HEK293T (cell line): Measurements from ENCODE around the gene PKD1L1.

ENCODE experiments used
- ARNT ChIP-seq: fragments of 450-650 bp; IDR thresholded peaks from 2 replicates; pipeline ENCODE4 v1.6.1; 2017; ENCODE audit warnings: mild to moderate bottlenecking
- BHLHE40 ChIP-seq: fragments of 450-650 bp; IDR thresholded peaks from 2 replicates; pipeline ENCODE4 v1.6.1; 2016; ENCODE audit warnings: mild to moderate bottlenecking, moderate library complexity, borderline replicate concordance
- CTBP1 ChIP-seq: fragments of 450-650 bp; IDR thresholded peaks from 2 replicates; pipeline ENCODE4 v1.6.1; 2016; ENCODE audit warnings: borderline replicate concordance
- FOXA1 ChIP-seq: fragments of 450-650 bp; IDR thresholded peaks from 2 replicates; pipeline ENCODE4 v1.6.1; 2016; ENCODE audit warnings: mild to moderate bottlenecking
- FOXK2 ChIP-seq: fragments of 450-650 bp; IDR thresholded peaks from 2 replicates; pipeline ENCODE4 v1.6.1; 2016; ENCODE audit warnings: mild to moderate bottlenecking
- FOXM1 ChIP-seq: fragments of 450-650 bp; IDR thresholded peaks from 2 replicates; pipeline ENCODE4 v1.6.1; 2017; ENCODE audit warnings: mild to moderate bottlenecking, borderline replicate concordance
- HDGF ChIP-seq: fragments of 450-650 bp; IDR thresholded peaks from 2 replicates; pipeline ENCODE4 v1.6.1; 2017; ENCODE audit warnings: antibody characterized with exemption, borderline replicate concordance
- L3MBTL2 ChIP-seq: fragments of 450-650 bp; conservative IDR thresholded peaks from 2 replicates; pipeline ENCODE4 v1.6.1; 2016; ENCODE audit warnings: mild to moderate bottlenecking
- NFRKB ChIP-seq: fragments of 450-650 bp; IDR thresholded peaks from 2 replicates; pipeline ENCODE4 v1.6.1; 2016; ENCODE audit warnings: mild to moderate bottlenecking, moderate library complexity
- PKNOX1 ChIP-seq: fragments of 450-650 bp; IDR thresholded peaks from 2 replicates; pipeline ENCODE4 v1.6.1; 2016
- SP1 ChIP-seq: fragments of 450-650 bp; IDR thresholded peaks from 2 replicates; pipeline ENCODE4 v1.6.1; 2017
- SUZ12 ChIP-seq: fragments of 450-650 bp; IDR thresholded peaks from 2 replicates; pipeline ENCODE4 v1.6.1; 2016; ENCODE audit warnings: mild to moderate bottlenecking
- TARDBP ChIP-seq: fragments of 450-650 bp; IDR thresholded peaks from 2 replicates; pipeline ENCODE4 v1.6.1; 2016
- ZNF384 ChIP-seq: fragments of 450-650 bp; IDR thresholded peaks from 2 replicates; pipeline ENCODE4 v1.6.1; 2016

- TF ChIP-seq ZNF384 = no peak
- TF ChIP-seq SP1 = no peak
- TF ChIP-seq L3MBTL2 = no peak
- no peak for TF ChIP-seq FOXK2
- TF ChIP-seq PKNOX1 = no peak
- TF ChIP-seq ARNT = no peak
- no peak for TF ChIP-seq FOXM1
- TF ChIP-seq FOXA1 = no peak
- TF ChIP-seq TARDBP = no peak
- TF ChIP-seq BHLHE40 = no peak
- no peak for TF ChIP-seq NFRKB
- no peak for TF ChIP-seq CTBP1
- no peak for TF ChIP-seq SUZ12
- TF ChIP-seq HDGF = no peak
Measured at GRCh38 chr7:47799524-47799923, 148.7 kb downstream of the PKD1L1 start.
